Measurements from ENCODE around the gene CST11.

Gene CST11

DNA sequence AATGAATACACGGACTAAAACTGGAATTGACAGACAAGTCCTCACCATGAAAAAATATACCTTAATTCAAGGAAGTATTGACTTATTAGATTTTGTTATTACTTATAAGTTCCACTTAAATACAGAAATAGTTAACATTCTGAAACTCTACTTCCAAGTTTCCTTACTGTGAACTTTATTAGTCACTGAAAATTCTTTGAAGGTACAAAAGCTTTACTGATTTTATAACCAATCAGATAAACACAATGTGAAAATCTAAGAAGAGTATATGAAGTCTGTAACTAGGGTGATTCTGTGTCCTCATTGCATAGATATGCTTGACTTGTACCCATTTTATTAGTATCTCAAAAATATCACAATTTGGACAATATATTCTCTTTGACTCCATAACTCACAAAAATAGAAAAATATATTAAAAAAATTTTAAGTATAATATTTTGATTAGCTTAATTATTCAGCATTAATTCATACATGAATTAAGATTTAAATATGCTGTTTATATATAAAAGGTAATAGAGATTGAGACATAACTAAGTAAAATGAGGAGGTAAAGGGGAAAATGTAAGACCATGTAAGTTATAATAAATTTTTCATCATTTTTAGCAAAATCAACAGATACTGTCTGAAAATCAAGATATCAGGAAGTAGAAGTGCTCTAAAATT lies 38.0 kb downstream of the CST11 start:
- DNase-seq (ENCODE audit: low read depth): no peak
- no peak overlapping the region for H3K4me3 ChIP-seq (ENCODE audit: low read depth, low read length)

DNA sequence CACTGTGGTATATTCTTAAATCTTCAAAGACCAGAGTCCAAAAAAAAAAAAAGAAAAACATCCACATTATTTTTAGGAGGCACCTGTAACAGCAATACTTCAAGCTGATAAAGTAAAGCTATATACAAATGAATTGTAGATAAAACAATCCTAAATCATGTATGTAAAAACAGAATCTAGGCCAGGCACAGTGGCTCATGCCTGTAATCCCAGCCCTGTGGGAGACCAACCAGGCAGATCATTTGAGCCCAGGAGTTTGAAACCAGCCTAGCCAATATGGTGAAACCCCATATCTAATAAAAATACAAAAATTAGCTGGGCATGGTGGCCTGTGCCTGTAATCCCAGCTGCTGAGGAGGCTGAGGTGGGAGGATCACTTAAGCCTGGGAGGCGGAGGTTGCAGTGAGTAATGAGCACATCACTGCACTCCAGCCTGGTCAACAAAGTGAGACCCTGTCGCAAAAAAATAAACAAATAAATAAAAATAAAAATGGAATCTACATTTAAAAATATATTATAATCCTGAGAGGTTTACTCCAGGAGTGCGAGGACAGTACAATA lies 38.7 kb downstream of the CST11 start:
- H3K4me3 ChIP-seq (ENCODE audit: low read depth, low read length): no peak overlapping the region
- no peak for DNase-seq (ENCODE audit: low read depth)
- TF ChIP-seq, protein P1, sequence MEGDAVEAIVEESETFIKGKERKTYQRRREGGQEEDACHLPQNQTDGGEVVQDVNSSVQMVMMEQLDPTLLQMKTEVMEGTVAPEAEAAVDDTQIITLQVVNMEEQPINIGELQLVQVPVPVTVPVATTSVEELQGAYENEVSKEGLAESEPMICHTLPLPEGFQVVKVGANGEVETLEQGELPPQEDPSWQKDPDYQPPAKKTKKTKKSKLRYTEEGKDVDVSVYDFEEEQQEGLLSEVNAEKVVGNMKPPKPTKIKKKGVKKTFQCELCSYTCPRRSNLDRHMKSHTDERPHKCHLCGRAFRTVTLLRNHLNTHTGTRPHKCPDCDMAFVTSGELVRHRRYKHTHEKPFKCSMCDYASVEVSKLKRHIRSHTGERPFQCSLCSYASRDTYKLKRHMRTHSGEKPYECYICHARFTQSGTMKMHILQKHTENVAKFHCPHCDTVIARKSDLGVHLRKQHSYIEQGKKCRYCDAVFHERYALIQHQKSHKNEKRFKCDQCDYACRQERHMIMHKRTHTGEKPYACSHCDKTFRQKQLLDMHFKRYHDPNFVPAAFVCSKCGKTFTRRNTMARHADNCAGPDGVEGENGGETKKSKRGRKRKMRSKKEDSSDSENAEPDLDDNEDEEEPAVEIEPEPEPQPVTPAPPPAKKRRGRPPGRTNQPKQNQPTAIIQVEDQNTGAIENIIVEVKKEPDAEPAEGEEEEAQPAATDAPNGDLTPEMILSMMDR (conservative IDR thresholded peaks at IDR 0.05; ENCODE audit: low read depth, low read length): no peak

More for the DNA sequence above, 38.0 kb downstream of the CST11 start:
- TF ChIP-seq, protein P1 (conservative IDR thresholded peaks at IDR 0.05; ENCODE audit: low read depth, low read length): no peak

DNA sequence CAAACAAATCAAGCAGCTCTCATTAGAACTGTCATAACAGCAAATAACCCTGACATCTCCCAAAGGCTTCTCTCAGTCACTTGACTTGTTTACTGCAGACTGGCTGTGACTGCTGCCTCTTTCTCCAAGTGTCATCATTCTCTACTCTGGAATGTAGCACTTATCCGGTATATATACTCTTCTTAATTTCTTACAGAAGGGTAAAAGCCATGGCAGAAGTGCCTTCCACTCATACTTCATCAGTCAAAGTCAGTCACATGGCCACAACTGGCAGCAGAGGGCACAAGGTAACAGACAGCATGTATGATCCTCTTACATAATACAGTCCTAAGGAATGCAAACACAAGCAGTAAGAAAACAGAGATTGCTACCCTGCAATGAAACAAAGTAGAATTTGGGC lies 40.6 kb downstream of the CST11 start:
- TF ChIP-seq, protein P1 (conservative IDR thresholded peaks at IDR 0.05; ENCODE audit: low read depth, low read length): no peak
- DNase-seq (ENCODE audit: low read depth): peak; percentile 56

DNA sequence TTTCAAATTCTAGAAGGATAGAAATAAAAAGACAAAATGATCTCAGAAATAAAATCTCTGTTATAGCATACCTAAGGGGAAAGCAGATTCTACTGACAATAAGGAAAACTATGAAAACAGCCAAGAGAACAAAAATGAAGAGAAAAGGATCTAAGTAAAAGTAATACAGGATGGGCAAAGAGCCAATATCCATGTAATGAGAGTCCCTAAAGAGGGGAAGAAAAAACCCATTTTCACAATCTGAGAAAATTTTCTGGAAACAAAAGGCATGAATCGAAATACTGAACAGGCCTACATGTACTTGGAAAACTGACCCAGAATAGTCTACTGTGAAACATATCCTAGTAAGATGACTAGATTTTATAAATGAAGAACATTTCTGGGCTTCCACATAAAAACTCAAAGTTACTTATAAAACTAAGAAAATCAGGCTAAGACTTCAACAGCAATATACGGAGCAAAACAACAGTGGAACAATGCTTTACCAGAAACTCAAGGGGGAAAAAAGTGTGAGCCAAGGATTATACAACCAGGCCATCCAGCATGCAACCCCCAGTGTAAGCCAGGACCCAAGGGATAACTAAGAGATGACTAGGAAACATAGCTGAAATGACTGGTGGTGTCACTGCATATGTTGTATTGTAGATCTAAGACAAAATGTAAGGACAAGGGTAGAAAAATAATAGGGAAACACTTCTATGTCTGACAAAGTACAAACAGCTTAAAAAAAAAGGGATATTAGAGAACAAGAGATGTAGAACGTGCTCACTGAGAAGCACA lies 41.6 kb downstream of the CST11 start:
- TF ChIP-seq, protein P1 (conservative IDR thresholded peaks at IDR 0.05; ENCODE audit: low read depth, low read length): no peak
- no peak overlapping the region for H3K4me3 ChIP-seq (ENCODE audit: low read depth, low read length)
- DNase-seq (ENCODE audit: low read depth): no peak

More for the DNA sequence above, 40.6 kb downstream of the CST11 start:
- H3K4me3 ChIP-seq (ENCODE audit: low read depth, low read length): no peak overlapping the region

DNA sequence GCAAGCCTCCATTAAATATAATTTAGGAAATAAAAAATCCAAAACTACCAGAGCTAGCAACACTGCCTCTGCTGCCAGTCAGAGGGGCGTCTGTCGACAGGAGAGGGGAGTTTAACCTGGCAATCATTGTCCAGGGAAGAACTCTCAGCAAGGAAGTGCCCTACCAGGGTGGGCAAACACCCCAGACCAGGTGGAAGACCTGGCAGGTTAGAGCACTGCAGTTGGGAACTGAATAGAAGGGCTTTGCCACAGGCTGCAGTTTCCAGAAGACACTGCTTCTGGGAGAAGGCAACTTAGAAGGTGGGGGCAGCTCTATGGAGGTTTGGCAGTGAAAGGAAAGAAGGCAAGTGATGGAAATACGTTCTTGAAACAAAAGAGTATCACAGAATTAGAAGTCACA lies 42.9 kb downstream of the CST11 start:
- TF ChIP-seq, protein P1 (conservative IDR thresholded peaks at IDR 0.05; ENCODE audit: low read depth, low read length): no peak

DNA sequence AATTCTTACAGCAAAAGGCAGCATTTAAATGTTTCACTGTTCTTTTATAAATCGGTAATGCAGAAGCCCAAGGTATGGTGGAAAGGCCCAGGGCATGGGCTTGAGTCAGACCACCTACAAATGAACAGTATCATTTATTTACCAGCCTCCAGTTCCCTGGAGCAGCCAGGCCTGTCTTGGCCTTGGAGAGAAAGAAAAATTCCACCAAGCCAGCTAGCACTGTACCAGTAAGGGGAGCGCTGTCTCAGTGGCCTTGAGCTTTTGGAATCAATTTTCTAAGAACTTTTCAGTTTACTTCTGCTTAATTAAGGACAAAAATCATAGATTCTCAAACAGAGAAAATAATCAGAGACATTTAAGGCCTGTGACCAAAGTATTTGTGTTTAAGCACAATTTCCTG lies 43.7 kb downstream of the CST11 start:
- DNase-seq (ENCODE audit: low read depth): no peak
- TF ChIP-seq, protein P1 (conservative IDR thresholded peaks at IDR 0.05; ENCODE audit: low read depth, low read length): no peak
- H3K4me3 ChIP-seq (ENCODE audit: low read depth, low read length): no peak overlapping the region

More for the DNA sequence above, 42.9 kb downstream of the CST11 start:
- H3K4me3 ChIP-seq (ENCODE audit: low read depth, low read length): no peak overlapping the region
- no peak for DNase-seq (ENCODE audit: low read depth)
